ENCODE data around the gene TMC8.
"Not testable (repeated sequence)": the region's sequence is repeated elsewhere in the genome, so short reads cannot be mapped to it uniquely, and the experiment has no call there.

TMC8 gene

GRCh38 chr17:78154903-78155811 lies 24.6 kb downstream of the TMC8 start:
- DNase-seq (ENCODE audit: low spot score), result no peak

GRCh38 chr17:78159575-78160158 lies 29.1 kb downstream of the TMC8 start:
- no peak for DNase-seq (ENCODE audit: low spot score)

GRCh38 chr17:78163881-78164747 lies 33.5 kb downstream of the TMC8 start:
- no peak for DNase-seq (ENCODE audit: low spot score)

- DNase-seq (ENCODE audit: low spot score), result no peak
Measured at GRCh38 chr17:78164748-78165607, 34.4 kb downstream of the TMC8 start.

GRCh38 chr17:78166416-78166815 lies 35.8 kb downstream of the TMC8 start:
- DNase-seq (ENCODE audit: low spot score), result no peak

- DNase-seq (ENCODE audit: low spot score), result peak; percentile 95
Measured at GRCh38 chr17:78168242-78168902, 37.8 kb downstream of the TMC8 start, which contains the start of gene SYNGR2. TSS of gene SYNGR2 (plus strand) at chr17:78168581. CDS start at chr17:78168617, 36 bp downstream.

- DNase-seq (ENCODE audit: low spot score), result peak; percentile 75
Measured at GRCh38 chr17:78168903-78169793, 38.6 kb downstream of the TMC8 start.

- DNase-seq (ENCODE audit: low spot score), result no peak
Measured at GRCh38 chr17:78170692-78171590, 40.4 kb downstream of the TMC8 start.

GRCh38 chr17:78171591-78172248 lies 41.1 kb downstream of the TMC8 start:
- DNase-seq (ENCODE audit: low spot score), result not testable (repeated sequence)

- DNase-seq (ENCODE audit: low spot score), result no peak
Measured at GRCh38 chr17:78172249-78173051, 41.9 kb downstream of the TMC8 start.

- DNase-seq (ENCODE audit: low spot score), result no peak
Measured at GRCh38 chr17:78173097-78173715, 42.6 kb downstream of the TMC8 start.

GRCh38 chr17:78174346-78174869 lies 43.8 kb downstream of the TMC8 start:
- no peak for DNase-seq (ENCODE audit: low spot score)

- DNase-seq (ENCODE audit: low spot score), result no peak
Measured at GRCh38 chr17:78174870-78175642, 44.5 kb downstream of the TMC8 start.

- DNase-seq (ENCODE audit: low spot score), result no peak
Measured at GRCh38 chr17:78175643-78175981, 45.0 kb downstream of the TMC8 start.

GRCh38 chr17:78176548-78177025 lies 46.0 kb downstream of the TMC8 start:
- peak; percentile 89 for DNase-seq (ENCODE audit: low spot score)

GRCh38 chr17:78179372-78179771 lies 48.8 kb downstream of the TMC8 start:
- no peak for DNase-seq (ENCODE audit: low spot score)

Data from ecto neural progenitor cell (in vitro differentiated cells).